HG02759 (cell line): ENCODE results near the gene ITPR2.
"Not testable (repeated sequence)": the region's sequence is repeated elsewhere in the genome, so short reads cannot be mapped to it uniquely, and the experiment has no call there.

Experiments used
- ATAC-seq: cut with Tn5 transposase; IDR thresholded peaks from one replicate; pipeline ENCODE4 v1.9.1; 2021; ENCODE audit warnings: mild to moderate bottlenecking, moderate library complexity; ENCODE audit not compliant: unreplicated experiment

The ITPR2 gene

DNA sequence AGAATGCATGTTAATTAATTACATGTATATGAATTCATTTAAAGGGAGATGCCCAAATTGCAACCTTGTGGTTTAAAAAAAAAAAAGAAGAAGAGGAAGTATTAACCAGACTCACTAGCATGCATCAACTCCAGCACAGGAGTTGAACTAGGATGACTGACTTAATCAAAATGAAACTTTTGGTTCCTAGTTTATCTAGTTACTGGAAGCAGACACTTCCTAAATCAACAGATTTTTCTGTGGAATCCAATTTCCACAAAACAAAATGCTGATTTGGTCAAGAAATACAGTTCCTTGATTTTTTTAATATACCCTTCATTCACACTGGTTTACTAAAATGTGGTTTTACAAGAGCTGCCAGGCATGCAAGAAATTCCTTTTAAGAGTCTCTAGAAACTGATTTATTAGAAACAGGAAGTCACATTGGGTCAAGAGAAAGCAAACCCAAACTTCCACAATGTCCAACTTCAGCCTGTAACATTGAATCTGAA, 41.6 kb downstream of the ITPR2 start:
- ATAC-seq: peak; percentile 72

DNA sequence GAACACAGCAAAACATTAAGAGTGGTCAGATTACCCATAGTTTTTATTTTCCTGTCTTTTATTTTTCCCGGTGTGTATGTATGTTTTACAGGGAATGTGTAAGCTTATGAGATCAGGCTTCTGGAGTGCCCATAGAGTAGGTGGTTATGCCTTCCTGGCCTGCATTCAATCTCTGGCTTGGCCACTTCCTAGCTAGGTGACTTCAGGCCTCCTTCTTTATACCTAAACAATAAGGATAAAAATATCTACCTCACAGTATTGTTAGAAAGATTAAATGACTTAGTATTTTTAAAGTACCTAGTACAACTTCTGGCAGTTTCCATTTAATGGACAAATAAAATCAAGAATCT, 42.4 kb downstream of the ITPR2 start:
- ATAC-seq: no peak

DNA sequence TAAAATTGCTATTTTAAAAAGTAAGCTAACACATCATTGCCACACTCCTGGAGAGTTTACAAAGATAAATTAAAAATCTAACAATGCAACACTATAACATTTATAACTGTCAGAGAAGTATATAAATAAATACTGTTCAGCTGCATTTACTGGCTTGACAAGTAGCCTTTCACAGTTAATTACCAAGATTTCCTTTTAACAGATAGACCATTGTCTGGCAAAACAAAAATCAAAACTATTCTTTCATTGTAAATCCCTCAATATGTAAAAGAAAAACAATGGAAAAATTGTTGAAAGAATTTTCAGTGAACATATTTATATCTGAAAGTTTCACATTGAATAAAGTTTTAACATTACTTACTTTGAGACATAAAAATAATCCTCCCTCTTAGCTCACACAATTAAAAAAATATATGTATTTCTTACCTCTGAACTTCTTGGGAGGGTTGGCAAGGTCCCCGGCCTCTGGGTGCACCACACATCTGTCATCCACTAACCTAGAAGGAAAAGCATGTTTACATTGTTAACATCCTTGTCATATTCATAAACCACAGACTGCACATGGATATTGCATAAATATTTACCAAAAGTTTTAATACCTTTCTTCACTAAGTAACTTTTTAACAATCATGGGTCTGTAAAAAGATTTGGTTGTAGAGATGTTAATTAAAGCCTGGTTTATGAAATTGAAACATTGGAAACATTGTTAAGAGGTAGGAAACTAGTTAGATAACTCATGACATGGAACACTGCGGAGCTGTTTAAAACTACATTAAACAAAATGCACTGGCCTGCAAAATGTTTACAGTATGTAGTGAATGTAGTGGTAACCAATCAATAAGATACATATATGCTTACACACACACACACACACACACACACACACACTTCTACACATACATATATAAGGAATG, 43.0 kb downstream of the ITPR2 start:
- no peak for ATAC-seq

DNA sequence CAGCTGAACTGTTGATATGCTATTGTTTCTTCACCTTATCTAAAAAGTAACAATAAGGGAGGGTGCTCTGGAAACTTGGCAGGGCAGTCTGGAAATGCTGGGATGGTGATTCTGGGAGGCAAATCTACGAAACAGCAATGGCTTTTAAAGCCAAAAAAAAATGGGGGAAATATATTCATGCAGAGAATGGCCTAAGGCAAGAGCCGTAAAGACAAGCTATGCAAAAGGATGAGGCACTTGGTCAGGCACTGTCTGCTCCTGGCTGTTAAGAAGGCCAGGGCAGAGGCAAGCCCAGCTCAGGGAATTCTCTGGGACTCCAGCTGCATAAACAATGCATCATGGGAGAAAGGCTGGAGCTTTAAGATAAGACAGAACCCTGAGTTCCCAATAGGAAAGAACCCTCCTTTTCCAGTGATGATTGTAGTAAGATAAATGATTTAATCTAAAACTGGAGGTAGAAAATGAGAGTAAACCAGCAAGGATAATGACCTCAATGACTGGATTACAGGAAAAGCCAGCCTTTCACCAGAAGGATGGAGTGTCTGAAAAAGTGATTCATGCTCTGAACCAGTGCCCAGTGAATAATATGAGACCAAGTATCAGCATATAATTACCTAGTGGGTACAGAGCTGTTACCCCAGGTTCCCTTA, 46.0 kb downstream of the ITPR2 start:
- no peak for ATAC-seq

DNA sequence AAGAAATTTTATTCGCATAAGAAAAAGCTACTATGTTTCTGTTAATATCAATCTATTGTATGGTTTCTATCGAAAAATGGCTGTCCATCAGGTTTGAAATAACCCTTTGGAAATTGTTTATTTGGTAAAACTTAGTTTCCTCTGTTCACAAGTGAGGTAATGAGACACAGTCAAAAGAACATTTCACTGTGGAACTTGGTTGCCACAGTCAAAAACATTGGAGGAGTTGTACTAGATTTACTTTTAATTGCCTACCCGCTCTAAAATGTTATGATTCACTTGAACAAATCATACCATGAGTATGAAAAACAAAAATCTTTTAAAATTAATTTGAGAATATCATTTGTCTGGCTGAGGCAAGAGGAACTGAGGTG, 46.5 kb downstream of the ITPR2 start:
- no peak for ATAC-seq

DNA sequence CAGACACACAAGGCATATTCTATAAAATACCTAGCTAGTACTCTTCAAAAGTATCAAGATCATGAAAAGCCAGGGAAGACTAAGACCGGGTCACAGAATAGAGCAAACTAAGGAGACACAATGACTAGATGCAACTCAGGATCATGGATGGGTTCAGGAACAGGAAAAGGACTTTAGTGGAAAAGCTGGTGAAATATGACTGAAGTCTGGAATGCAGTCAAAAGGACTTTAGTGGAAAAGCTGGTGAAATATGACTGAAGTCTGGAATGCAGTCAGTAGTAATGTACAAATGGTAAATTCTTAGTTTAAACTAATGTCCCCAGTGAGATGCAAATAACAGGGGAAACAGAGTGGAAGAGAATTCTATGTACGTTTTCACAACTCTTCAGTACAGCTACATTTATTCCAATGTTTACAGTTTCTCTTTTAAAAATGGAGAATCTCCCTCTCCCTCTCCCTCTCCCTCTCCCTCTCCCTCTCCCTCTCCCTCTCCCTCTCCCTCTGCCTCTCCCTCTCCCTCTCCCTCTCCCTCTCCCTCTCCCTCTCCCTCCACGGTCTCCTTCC, 49.1 kb downstream of the ITPR2 start:
- not testable (repeated sequence) for ATAC-seq

DNA sequence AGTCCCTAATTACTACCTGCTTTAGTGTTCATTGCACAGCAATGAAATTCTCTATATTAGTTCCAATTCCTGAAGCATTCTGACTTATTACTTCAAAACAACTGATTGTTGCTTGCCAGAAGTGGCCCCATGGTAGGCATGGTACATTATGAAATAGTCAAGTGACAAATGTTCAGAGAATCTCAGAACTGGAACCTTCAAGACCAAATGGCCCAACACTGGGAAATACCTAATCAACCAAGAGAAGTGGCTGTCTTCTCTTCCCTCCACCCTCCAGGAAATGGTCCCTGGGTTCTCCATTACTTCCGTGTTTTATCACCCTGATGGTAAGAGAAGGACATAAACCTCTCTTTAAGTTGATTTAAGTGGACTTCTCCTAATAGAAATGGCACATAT, 49.9 kb downstream of the ITPR2 start:
- ATAC-seq: no peak

DNA sequence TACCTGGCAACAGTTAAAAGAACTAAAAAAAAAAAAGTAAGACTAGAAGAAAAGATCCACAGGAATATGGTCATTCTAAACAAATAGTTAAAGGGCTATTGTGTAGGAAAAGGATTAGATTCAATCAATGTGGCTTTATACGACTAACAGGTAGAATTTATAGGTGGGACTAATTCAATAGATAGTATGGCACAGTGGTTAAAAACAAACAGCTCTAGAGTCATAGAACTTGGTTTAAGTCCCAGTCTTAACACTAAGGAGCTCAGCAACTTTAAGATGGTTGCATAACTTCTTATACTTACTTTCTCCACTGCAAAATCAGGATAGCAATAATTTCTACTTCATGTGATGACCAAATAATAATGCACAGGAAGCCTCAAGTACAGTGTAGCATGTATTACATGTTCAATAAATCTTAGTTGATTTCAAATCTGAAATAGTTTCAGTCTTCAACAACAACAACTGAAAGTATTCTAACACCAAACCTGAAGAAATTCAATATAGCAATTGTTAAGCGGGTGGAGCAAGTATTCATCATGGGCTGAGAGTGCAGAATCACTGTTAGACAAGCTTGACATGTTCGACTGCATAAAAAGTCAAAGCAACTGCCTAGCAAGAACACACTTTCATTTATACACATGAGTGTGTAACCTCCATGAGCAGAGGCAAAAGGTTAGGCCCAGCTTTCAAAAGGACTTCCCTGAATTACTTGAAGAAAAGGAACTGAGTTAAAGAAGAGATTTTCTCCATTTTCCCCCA, 50.4 kb downstream of the ITPR2 start:
- ATAC-seq: no peak

DNA sequence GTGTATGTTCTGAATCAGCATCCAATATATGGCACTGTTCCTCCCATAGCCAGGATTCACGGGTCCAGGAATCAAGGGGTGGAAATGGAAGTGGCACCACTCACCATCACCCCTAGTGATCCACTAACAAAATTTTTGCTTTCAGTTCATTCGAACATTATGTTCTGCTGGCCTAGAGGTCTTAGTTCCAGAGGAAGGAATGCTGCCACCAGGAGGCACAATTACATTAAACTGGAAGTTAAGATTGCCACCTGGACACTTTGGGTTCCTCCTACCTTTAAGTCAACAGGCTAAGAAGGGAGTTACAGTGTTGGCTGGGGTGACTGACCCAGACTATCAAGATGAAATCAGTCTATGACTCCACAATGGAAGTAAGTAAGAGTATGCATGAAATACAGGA, 52.3 kb downstream of the ITPR2 start:
- not testable (repeated sequence) for ATAC-seq

DNA sequence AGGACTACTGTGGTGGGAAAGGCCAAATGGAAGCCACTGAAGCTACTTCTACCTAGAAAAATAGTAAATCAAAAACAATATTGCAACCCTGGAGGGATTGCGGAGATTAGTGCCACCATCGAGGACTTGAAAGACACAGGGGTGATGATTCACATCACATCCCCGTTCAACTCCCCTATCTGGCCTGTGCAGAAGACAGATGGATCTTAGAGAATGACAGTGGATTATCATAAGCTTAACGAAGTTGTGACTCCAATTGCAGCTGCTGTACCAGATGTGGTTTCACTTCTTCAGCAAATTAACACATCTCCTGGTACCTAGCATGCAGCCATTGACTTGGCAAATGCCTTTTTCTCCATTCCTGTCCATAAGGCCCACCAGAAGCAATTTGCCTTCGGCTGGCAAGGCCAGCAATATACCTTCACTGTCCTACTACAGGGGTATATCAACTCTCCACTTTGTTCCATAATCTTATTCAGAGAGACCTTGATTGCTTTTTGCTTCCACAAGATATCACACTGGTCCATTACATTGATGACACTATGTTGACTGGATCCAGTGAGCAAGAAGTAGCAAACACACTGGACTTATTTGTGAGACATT, 54.7 kb downstream of the ITPR2 start:
- not testable (repeated sequence) for ATAC-seq

DNA sequence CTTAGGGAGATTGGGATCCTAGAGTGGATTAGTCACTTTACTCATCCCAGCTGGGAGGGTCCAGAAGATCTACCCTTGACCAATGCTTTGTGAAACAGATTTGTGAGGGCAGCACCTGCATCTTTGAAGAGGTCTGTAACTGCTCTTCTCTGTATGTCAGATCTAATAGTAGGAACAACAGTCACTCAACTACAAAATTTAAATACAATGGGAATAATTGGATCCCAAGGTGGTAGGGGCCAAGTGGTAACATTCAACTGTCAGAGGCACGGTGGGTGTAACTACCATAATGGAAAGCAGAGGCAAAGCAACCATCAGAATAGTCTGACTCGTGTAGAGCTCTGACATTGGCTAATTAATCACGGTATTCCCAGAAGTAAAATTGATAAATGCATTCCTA, 55.8 kb downstream of the ITPR2 start:
- ATAC-seq: no peak

DNA sequence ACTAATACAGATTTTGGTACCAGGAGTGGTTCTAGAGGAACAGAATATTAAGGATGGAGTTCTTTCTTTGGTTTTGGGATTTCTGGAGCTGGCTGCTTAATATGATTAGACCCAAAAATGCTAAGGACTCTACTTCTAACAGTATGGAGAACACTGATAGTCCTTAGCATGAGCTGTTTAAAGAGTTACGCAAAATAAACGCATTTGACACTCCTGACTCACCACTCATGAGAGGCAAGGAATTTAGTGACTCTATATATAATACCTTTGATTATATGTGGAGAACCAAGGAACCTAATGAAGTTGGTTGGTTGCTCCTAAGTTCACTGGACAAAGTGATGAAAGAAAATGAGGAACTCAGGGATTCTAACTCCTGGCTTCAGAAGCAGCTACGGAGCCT, 57.0 kb downstream of the ITPR2 start:
- not testable (repeated sequence) for ATAC-seq

DNA sequence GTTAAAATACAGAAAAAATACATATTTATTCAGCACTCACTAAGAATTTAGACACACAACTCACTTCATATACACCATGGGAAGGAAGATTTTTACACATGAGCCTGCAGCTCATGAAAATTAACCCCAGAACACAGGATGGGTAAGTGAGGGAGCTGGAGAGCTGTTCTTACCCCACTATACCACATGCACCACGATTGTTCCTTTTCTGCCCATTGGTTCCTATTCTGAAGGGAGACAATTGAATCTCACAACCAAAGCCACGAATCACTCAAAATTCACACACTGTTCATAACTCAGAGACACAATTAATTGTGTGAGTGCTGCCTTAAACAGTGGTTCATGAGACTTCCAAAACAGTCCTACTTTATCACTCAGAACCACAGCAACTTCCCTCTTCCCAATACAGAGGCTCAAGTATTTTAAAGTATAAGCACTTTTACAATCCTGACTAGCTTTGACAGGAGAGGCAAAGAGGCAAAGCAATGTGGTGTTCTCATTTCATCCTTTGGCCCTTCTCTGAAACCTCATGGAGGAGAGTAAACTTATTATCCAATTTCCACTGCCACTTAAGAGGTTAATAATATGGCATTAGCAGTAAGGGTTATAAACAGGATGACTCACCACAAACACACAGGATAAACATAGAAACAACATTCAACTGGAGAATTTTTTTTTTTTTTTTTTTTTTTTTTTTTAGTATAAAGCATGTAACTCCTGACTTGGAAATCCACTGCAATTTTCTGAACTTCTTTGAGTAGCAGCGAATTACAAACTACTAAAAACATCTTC, 59.5 kb downstream of the ITPR2 start:
- ATAC-seq: no peak

DNA sequence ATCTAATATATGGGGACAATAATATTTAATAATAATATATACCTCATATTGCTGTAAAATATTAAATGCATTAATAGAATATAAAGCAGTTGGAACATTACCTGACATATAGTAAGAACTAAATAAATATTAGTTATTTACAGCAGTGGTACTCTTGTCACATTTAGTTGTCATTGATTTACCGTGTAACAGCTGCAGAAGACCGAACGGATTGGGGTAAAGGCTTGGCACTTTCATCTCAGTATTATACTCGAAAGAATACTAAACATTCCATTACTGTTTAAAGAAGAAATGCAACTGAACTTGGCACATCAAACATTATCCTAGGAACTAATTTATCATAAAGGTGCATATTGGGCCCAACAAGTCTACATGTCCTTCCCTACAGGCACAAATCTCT, 61.1 kb downstream of the ITPR2 start:
- no peak for ATAC-seq

DNA sequence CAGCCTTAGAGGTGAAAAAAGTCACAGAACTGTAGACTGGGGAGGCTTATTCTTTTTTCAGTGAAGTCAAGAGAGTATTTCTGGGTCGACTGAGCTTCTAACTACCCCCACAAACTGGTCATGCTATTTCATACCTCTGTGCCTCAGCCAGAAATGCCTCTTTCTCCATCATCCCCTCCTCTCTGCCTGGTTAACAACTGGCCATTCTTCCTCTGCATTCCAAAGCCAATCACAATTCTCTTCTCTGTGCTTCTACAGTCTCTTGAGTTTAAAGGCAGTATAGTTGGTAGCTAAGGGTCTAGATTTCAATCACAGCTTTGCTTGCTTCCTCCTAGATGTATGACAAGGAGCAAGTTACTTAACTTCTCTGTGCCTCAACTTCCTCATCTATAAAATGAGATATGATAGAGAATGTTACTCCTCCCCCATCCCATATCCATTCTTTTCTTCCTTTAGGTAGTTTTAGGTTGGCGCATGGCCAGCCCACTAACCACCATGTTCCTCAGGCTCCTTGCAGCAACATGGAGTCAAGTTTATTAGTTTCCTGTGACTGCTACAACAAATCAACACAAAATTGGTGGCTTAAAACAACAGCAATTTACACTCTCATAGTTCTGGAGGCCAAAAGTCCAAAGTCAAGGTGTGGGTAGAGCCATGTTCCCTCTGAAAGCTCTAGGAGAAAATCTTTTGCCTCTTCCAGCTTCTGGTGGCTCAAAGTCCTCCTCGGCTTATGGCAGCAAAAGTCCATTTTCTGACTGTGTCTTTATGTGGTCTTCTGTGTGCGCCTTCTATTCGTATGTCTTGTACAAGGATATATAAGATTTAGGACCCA, 62.5 kb downstream of the ITPR2 start:
- ATAC-seq: no peak

DNA sequence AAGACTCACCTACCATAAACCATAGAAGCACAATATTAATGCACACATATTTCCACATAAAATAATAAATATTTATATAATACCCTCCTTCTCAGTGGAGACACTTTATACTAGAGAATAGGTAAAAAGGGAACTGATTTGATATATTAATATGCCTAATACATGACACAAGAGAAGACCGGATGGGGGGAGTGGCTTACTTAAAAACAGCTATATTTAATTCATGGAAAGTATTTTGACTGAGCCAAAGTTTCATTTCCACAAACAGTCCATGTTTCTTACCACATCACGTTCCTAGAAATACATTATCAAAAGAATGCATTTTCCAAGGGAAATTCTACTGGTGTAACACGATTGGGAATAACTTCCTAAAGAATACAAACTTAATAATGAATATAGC, 63.4 kb downstream of the ITPR2 start:
- no peak for ATAC-seq

DNA sequence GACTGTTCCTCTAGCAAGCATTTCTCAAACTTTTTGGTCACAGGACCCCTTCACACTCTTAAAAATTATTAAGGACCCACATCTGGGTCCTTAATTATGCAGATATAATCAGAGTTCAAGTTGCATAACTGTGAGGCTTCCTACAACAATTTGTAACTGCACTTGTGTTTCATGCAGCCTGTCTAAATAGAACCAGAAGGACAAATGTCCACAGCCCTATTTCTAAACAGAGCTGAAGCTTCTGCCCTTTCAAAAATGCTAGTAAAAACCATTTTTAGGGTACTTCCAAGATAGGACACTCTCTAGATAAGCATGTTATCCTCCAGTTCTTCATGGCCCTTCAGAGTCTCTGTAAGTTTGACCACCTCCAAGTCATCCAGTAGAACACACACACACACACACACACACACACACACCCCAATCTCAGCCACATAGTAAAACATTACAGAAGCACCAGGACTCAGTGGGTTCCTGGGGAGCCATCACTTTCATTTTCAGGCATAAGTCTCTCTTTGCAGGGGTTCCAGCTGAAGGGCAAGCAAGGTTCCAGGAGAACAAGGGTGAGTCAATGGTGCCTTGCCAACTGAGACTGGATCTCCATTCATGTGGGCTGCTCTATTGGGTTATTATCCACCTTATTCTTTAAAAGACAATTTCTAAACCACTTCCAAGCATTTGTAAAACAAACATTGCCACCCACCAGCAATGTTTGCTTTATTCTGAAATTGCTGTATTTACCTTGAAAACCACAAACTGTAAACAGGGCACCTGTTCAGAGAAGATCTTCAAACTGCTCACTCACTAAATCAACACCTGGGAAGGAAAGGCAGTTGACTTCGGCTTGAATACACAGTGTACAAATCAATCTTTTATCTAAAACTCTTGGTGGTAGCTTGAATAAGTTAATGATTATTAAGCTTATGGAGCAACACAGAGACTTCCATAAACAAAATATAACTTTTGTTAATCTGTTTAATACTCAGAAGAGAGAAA, 64.1 kb downstream of the ITPR2 start:
- ATAC-seq: peak; percentile 76

DNA sequence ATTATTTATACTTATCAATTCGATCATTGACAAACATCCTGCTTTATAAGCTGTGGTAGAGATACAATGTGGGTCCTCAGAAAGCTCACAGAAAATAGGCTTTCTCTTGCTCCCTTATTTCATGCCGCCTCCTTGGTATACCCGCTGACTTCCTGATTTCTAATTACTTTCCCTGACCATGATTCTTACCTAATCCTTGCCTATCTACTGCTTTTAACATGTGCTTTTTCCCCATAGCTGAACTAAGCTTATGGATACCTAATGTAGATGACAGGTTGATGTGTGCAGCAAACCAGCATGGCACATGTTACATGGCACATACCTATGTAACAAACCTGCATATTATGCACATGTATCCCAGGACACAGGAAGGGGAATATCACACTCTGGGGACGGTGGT, 65.1 kb downstream of the ITPR2 start:
- no peak for ATAC-seq
